ENCODE data around the gene NR1I3.

Gene NR1I3

GRCh38 chr1:161222175-161223019 lies 15.6 kb downstream of the NR1I3 start:
- Histone ChIP-seq H3K4me1 (peaks cover 0 to 19% (median 11%) of the 10 kb centered on the region in 4 donors), H3K27ac (no peak overlapping the region), H3K4me3 (no peak overlapping the region), H3K9me3 (no peaks in the 10 kb centered on the region), H3K27me3 (no peaks in the 10 kb centered on the region), H3K36me3 (no peaks in the 10 kb centered on the region)
- intact Hi-C loops (cut with DNase I; ENCODE audit: low total_unique reads): no loop called here
- TF ChIP-seq CTCF (IDR thresholded peaks at IDR 0.05): no peak
- DNase-seq: no peak

- Histone ChIP-seq H3K4me1 (peaks cover 0 to under 1% (median 0%) of the 10 kb centered on the region in 4 donors), H3K27me3 (no peaks in the 10 kb centered on the region), H3K27ac (no peak overlapping the region), H3K36me3 (peaks cover 0 to 3% (median 0%) of the 10 kb centered on the region in 3 donors), H3K9me3 (no peaks in the 10 kb centered on the region), H3K4me3 (no peak overlapping the region)
- TF ChIP-seq CTCF (IDR thresholded peaks at IDR 0.05): no peak
- no peak for DNase-seq
- intact Hi-C loops (cut with DNase I; ENCODE audit: low total_unique reads): no loop called here
These were observed 18.0 kb downstream of the NR1I3 start for GRCh38 chr1:161220002-161220401.

- no peaks in the 10 kb centered on the region for H3K27me3 ChIP-seq
- no peak for DNase-seq
These were observed 18.7 kb downstream of the NR1I3 start for GRCh38 chr1:161219078-161219892.

GRCh38 chr1:161218301-161219077 lies 19.5 kb downstream of the NR1I3 start:
- no peak overlapping the region for H3K4me3 ChIP-seq
- H3K27me3 ChIP-seq: no peaks in the 10 kb centered on the region
- no peaks in the 10 kb centered on the region for H3K4me1 ChIP-seq
- intact Hi-C loops (cut with DNase I; ENCODE audit: low total_unique reads): no loop called here
- TF ChIP-seq CTCF (IDR thresholded peaks at IDR 0.05): no peak
- no peak for DNase-seq
- no peak overlapping the region for H3K27ac ChIP-seq
- H3K36me3 ChIP-seq: peaks cover 14 to 18% (median 14%) of the 10 kb centered on the region in 3 donors
- H3K9me3 ChIP-seq: no peaks in the 10 kb centered on the region

More at GRCh38 chr1:161219078-161219892, 18.7 kb downstream of the NR1I3 start:
- Histone ChIP-seq H3K36me3 (peaks cover 6 to 10% (median 6%) of the 10 kb centered on the region in 3 donors), H3K4me1 (no peaks in the 10 kb centered on the region), H3K9me3 (no peaks in the 10 kb centered on the region), H3K4me3 (no peak overlapping the region), H3K27ac (no peak overlapping the region)
- TF ChIP-seq CTCF (IDR thresholded peaks at IDR 0.05): no peak
- intact Hi-C loops (cut with DNase I; ENCODE audit: low total_unique reads): no loop called here

GRCh38 chr1:161217831-161218230 lies 20.2 kb downstream of the NR1I3 start:
- peak in 1 of 2 donors; percentile 17 for DNase-seq
- Histone ChIP-seq H3K4me3 (peak overlapping the region in 1 of 2 donors; percentile 11), H3K4me1 (no peaks in the 10 kb centered on the region), H3K27me3 (no peaks in the 10 kb centered on the region), H3K27ac (peak overlapping the region; percentile 65 to 73), H3K9me3 (no peaks in the 10 kb centered on the region), H3K36me3 (peaks cover 20 to 25% (median 21%) of the 10 kb centered on the region in 3 donors)
- TF ChIP-seq CTCF (IDR thresholded peaks at IDR 0.05): no peak
- intact Hi-C loops (cut with DNase I; ENCODE audit: low total_unique reads): no loop called here

Measured in tibial artery (tissue), 4 donors.